GM19372 (cell line): ENCODE measurements around the gene RWDD3.
A peak's percentile ranks its signal among the peaks of the same experiment; 100 is the strongest.

Experiments
- ATAC-seq: cut with Tn5 transposase; IDR thresholded peaks from one replicate; pipeline ENCODE4 v1.9.1; 2021; ENCODE audit warnings: mild to moderate bottlenecking, low read depth, moderate library complexity; ENCODE audit not compliant: unreplicated experiment

The RWDD3 gene, protein sequence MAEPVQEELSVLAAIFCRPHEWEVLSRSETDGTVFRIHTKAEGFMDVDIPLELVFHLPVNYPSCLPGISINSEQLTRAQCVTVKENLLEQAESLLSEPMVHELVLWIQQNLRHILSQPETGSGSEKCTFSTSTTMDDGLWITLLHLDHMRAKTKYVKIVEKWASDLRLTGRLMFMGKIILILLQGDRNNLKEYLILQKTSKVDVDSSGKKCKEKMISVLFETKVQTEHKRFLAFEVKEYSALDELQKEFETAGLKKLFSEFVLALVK

GRCh38 chr1:95233737-95234500, at the start of gene RWDD3:
RWDD3 (plus strand) TSS chr1:95234210; CDS start chr1:95234231, 21 bp downstream.
- peak; percentile 96 for ATAC-seq

GRCh38 chr1:95186149-95186548, 47.9 kb upstream of the RWDD3 start:
- ATAC-seq = no peak

DNA sequence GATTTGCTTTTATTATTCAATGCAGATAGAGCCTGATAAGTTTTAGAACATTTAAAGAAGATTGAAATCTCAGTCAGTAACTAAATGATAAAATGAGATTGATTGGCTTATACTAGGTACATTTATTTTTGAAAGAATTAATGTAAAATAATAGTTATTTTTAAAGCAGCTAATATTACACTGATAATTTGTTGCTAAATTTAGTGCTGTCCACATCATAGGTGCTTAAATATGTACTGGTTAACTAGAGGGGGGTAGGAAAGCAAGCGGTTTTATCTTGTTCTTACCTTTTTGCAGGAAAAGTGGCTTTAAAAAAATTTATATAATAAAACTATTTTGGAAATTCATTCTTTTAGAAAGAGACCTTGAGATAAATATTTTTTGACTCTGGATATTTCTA, 40.4 kb upstream of the RWDD3 start:
- ATAC-seq = no peak

GRCh38 chr1:95195046-95195445, 39.0 kb upstream of the RWDD3 start:
- ATAC-seq = no peak

- no peak for ATAC-seq
Measured at GRCh38 chr1:95196017-95196416, 38.0 kb upstream of the RWDD3 start.

DNA sequence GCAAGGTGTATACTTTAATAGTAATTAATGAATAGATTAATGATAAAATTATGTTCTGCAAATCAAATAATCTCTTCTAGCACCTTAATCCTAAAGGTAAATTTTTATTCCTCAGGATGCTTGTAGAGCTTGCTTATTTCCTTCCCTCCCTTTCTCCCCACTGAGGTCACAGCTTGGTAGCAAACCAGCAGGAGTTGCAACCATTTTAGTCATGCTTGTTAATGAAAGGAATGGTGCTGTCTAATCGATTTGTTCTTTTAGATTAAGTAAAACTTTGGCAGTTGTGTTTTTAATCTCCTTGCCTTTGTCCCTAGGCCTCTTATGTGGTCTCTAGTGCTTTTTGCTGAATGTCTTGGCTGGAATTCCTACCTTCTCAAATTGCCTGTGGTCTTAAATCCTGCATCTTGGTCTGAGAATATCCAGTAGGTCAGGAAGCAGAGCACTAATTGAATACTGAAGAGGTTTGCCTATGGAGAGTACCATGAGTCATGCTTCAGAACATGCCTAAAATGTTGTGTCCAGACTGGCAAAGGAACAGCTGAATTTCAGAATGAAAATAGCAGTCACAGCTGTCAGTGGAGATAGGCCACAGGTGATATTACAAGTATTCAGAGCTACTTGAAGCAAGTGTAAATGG, 36.3 kb upstream of the RWDD3 start:
- no peak for ATAC-seq

DNA sequence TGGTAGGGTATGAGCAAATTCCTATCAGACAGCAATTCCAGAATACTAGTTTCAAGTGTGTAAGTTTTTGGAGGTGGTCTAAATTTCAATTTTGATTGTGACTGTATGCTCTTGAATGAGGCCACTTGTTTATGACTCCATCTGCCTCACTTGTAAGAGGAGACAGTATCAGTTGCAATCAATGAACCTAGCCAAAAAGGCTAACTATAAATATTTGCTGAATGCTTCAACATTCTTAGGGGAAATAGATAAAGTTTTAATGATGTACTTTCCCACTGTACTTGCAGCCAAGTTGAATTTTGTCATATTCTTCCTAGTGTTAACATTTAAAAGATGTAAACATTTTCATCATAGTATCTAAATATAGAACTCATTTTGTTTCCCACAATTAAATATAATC, 32.1 kb upstream of the RWDD3 start:
- ATAC-seq = no peak

DNA sequence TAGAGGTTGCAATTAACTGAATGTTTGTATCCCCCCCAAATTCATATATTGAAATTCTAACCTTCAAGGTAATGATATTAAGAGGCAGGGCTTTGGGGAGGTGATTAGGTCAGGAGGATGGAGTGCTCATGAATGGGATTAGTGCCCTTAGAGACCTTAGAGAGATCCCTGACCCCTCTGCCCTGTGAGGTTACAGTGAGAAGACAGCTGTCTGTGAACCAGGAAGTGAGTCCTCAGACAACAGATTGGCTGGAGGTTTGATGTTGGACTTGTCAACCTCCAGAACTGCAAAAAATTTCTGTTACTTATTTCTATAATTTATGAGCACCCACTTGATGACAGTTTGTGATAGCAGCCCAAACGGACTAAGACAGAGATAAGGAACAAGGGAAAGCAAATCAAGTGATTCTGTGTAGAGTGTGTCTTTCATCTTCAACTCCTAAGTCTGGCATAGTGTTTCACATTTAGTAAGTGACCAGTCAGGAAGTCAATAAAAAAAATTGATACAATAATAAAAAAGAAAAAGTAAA, 30.0 kb upstream of the RWDD3 start:
- no peak for ATAC-seq

GRCh38 chr1:95206514-95206913, 27.5 kb upstream of the RWDD3 start:
- ATAC-seq = no peak

GRCh38 chr1:95207223-95207935, 26.6 kb upstream of the RWDD3 start:
- no peak for ATAC-seq

DNA sequence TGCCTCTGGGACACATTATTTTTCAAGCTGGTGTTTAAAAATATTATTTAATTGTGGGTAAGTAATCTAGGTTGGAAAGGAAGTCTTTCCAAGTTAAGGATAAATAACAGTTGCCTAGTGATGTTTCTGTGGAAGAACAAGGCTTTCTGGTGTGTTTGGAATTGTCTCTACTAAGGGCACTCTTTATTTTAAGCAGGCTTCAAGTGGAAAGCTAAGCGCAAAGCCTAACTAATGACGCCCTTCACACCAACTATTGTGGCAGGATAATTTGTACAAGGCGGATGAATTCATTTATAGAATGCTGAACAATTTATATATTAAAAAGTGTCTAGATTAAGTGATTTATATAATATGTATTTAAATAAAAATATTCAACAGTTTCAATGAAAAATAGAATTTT, 25.1 kb upstream of the RWDD3 start:
- no peak for ATAC-seq

DNA sequence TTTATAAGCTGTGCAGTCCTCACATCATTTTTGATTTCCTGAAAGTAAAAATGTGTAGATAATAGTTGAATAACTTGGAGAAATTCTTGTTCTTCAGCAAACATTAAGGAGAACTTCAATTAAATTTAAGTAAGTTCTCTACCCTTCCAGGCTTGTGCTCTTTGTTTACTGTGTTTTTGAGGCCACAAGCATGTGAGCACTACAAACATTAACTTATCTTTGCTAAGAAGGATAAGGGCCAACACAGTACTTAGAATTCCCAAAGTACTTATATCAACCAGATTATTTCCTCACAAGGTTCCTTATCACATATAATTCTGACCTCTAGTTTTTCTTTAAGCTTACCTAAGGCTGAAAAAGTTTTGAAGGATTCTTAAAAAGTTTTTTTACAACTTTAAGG, 24.7 kb upstream of the RWDD3 start:
- ATAC-seq = no peak

GRCh38 chr1:95216292-95216990, 17.6 kb upstream of the RWDD3 start:
- no peak for ATAC-seq

DNA sequence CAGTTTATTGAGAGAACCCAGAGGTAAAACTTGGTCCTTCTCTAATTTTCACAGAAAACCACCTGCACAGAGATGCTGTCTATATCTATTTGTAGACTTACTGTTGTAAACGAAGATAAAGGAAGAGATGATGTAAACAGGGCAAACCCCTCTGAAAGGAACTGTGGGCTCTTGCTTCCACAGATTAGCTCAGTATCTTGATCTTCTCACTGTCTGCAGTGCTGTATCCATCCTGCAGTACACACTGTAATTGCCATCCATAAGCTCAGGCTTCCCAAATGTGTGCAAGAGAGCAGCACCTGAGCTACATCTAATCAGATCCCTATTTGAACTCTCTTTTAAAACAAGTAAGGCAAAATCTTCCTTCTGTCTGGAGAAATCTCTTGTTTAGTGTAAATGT, 16.6 kb upstream of the RWDD3 start:
- ATAC-seq = no peak

DNA sequence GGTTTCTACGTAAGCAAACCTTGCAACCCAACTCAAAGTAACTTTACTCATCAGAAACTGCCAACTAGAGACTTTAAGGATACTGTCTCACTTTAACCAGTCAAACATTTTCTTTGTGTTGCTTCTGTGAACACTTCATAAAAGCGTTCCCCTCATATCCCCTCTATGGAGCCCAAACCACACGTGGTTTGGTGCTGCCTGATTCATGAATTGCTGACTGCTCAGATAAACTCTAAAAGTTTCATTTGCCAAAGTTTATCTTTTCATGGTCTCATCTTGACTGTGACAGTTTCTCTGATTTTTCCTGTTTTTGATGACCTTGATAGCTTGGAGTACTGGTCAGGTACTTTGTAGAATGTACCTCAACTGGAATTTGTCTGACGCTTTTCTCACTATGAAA, 14.6 kb upstream of the RWDD3 start:
- ATAC-seq = no peak

DNA sequence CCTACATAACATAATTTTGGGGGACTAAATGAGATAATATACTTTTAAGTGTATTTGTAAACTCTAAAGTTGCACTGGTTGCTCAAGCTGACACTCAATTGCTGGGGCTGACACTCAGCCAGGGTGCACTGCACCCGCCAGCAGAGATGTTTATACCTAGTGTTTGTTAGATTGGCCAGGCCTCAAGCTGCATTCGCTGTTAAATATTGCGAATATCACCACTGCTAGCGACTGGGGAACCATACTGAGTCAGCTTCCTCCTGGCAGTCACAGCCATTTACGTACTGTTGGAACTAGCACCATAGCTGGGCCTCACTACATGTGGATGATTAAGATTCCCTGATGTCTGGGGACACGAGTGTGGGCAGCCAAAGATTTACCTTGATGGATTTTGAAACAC, 12.7 kb upstream of the RWDD3 start:
- ATAC-seq = no peak

GRCh38 chr1:95222629-95223028, 11.4 kb upstream of the RWDD3 start:
- no peak for ATAC-seq

DNA sequence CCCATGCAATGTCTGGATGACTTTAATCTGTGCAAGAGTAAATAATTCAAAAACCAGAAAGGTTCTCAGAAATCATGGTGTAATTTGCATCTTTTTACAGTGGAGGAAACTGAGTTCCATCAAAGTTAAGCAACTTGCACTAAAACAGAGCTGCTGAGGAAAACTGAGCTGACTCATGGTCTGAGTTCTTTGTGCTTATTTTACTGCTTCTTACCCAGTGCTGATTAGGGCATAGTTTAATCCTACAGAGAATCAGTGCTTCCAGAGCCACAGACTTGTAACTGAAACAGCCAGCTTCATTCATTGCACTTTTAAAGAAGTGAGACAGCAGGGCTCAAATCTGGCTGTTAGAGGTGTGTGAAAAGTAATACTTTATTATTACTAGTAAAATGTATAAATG, 10.9 kb upstream of the RWDD3 start:
- no peak for ATAC-seq

DNA sequence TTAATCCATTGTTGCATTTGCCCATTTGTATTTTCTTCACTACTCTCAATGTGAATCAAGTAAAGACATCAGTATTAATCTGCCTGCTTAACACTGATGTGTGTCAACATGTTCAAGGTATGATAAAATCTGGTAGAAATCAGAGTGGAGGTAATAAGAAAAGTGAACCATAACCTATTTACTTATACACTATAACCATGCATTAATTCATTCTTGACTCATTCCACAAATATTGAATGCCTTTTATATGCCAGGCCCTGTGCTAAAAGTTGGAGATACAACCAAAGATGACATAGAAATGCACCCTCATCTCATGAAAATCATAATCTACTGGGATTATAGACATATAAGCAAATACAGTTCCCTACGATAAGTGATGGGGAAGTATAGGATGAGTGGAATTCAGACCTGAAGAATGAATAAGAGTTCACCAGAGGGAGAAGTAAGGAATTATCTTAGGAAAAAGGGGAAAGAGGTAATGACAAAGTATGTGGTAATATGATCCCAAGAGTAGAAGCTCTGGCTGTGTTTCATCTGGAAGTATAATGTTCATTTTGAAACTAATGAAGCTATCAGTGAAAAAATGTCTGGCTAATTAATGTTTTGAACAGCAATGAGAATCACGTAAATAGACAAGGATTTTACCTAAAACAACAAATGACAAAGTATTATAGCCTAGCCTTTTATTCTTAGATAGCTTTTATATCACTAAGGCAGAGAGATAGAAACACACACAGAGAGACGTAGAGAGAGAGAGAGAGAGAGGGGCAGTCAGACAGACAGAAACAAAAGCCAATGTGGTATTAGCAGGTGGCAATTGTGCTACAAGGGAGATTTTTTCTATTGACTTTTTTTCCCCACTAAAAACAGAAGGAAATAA, 7.0 kb upstream of the RWDD3 start:
- ATAC-seq = no peak
